ENCODE data around the gene SH3PXD2B. TPM values are rescaled to one million over a fixed set of nuclear protein-coding genes. Genes with fewer than 3 reads are reported as not detected.
A peak's percentile ranks its signal among the peaks of the same experiment; 100 is the strongest.
"Not testable (repeated sequence)": the region's sequence is repeated elsewhere in the genome, so short reads cannot be mapped to it uniquely, and the experiment has no call there.

The SH3PXD2B gene
- total RNA-seq, 4 donors from 2014 or later = 13.7 to 27.1 (median 21.1) TPM

- H3K4me1 ChIP-seq = no peaks in the 10 kb centered on the region
- 90 to 94% methylated on average over 2 of the region's 2 CpGs for WGBS, 2 donors
- no peak for DNase-seq
- H3K36me3 ChIP-seq = no peaks in the 10 kb centered on the region
- H3K27me3 ChIP-seq = no peaks in the 10 kb centered on the region
- TF ChIP-seq CTCF (IDR thresholded peaks at IDR 0.05) = no peak
- no peak for TF ChIP-seq POLR2A (IDR thresholded peaks at IDR 0.05)
- no peak overlapping the region for H3K27ac ChIP-seq
- H3K9me3 ChIP-seq = no peaks in the 10 kb centered on the region
- intact Hi-C loops (cut with DNase I) = no loop called here
- no peak overlapping the region for H3K4me3 ChIP-seq (replicated peaks in 1 of 3)
These were observed 154.3 kb downstream of the SH3PXD2B start for GRCh38 chr5:172299916-172300439.

- Histone ChIP-seq H3K9me3 (no peaks in the 10 kb centered on the region), H3K4me1 (peaks cover 0 to 5% of the 10 kb centered on the region in 2 donors), H3K27ac (no peak overlapping the region), H3K4me3 (replicated peaks in 1 of 3) (no peak overlapping the region), H3K36me3 (no peaks in the 10 kb centered on the region), H3K27me3 (no peaks in the 10 kb centered on the region)
- DNase-seq = no peak
- TF ChIP-seq CTCF (IDR thresholded peaks at IDR 0.05) = no peak
- TF ChIP-seq POLR2A (IDR thresholded peaks at IDR 0.05) = no peak
- intact Hi-C loops (cut with DNase I) = loop anchor here (5.0 kb wide), 1 partner anchor 188 kb away; no protein-coding TSS in a partner anchor
These were observed 159.5 kb downstream of the SH3PXD2B start for GRCh38 chr5:172294831-172295230.

- no peak overlapping the region for H3K27ac ChIP-seq
- no peak for DNase-seq
- H3K27me3 ChIP-seq = no peaks in the 10 kb centered on the region
- H3K9me3 ChIP-seq = no peaks in the 10 kb centered on the region
- intact Hi-C loops (cut with DNase I) = loop anchor here (5.0 kb wide), 1 partner anchor 187 kb away; no protein-coding TSS in a partner anchor
- TF ChIP-seq POLR2A (IDR thresholded peaks at IDR 0.05) (no peak), CTCF (IDR thresholded peaks at IDR 0.05) (no peak)
- H3K4me1 ChIP-seq = peaks cover 0 to 5% of the 10 kb centered on the region in 2 donors
- no peak overlapping the region for H3K4me3 ChIP-seq (replicated peaks in 1 of 3)
- 84 to 92% methylated on average over 2 of the region's 2 CpGs for WGBS, 2 donors
- H3K36me3 ChIP-seq = no peaks in the 10 kb centered on the region
These were observed 160.5 kb downstream of the SH3PXD2B start for GRCh38 chr5:172293745-172294342.

GRCh38 chr5:172293054-172293744, 161.1 kb downstream of the SH3PXD2B start:
- no peaks in the 10 kb centered on the region for H3K27me3 ChIP-seq
- intact Hi-C loops (cut with DNase I) = loop anchor here (5.0 kb wide), 1 partner anchor 186 kb away; no protein-coding TSS in a partner anchor
- H3K4me1 ChIP-seq = peaks cover 0 to 5% of the 10 kb centered on the region in 2 donors
- H3K9me3 ChIP-seq = no peaks in the 10 kb centered on the region
- H3K36me3 ChIP-seq = no peaks in the 10 kb centered on the region
- peak; percentile 84 to 86 for DNase-seq
- peak; percentile 38 to 95 (median 84) for TF ChIP-seq CTCF (IDR thresholded peaks at IDR 0.05)
- TF ChIP-seq POLR2A (IDR thresholded peaks at IDR 0.05) = no peak
- no peak overlapping the region for H3K27ac ChIP-seq
- WGBS, 2 donors = 29 to 31% methylated on average over 5 of the region's 5 CpGs
- no peak overlapping the region for H3K4me3 ChIP-seq (replicated peaks in 1 of 3)

GRCh38 chr5:172291837-172292236, 162.5 kb downstream of the SH3PXD2B start:
- not testable (repeated sequence) for H3K9me3 ChIP-seq; H3K4me1 ChIP-seq; H3K36me3 ChIP-seq; DNase-seq; H3K4me3 ChIP-seq (replicated peaks in 1 of 3); H3K27me3 ChIP-seq; H3K27ac ChIP-seq
- intact Hi-C loops (cut with DNase I) = loop anchor here (5.0 kb wide), 1 partner anchor 185 kb away; no protein-coding TSS in a partner anchor
- WGBS, 2 donors = 49 to 59% methylated on average over 5 of the region's 5 CpGs

All from thyroid gland (tissue), 4 donors.